Forelimb muscle (tissue), 1 donor: ENCODE data around the gene GALNT12. TPM values are rescaled to one million over a fixed set of nuclear protein-coding genes. Genes with fewer than 3 reads are reported as not detected.

Source experiments
- DNase-seq: peaks from one replicate; pipeline ENCODE4 v3.0.0-alpha.2; 2013; ENCODE audit warnings: low read depth
- polyA plus RNA-seq: library from polyadenylated mRNA; unstranded; fragments of 120-200 nt; gene quantifications from one replicate; pipeline ENCODE4 v1.2.1, GENCODE V29; 2013; ENCODE audit not compliant: insufficient read length

The GALNT12 gene
- polyA plus RNA-seq, 1 donor = 2.0 TPM

- DNase-seq = no peak
These were observed 53.4 kb downstream of the GALNT12 start for GRCh38 chr9:98860871-98861293.

- DNase-seq = no peak
These were observed 54.5 kb downstream of the GALNT12 start for GRCh38 chr9:98861781-98862504.

- no peak for DNase-seq
These were observed 55.5 kb downstream of the GALNT12 start for GRCh38 chr9:98862936-98863335.

GRCh38 chr9:98864281-98865174, 57.1 kb downstream of the GALNT12 start:
- no peak for DNase-seq

- no peak for DNase-seq
These were observed 57.9 kb downstream of the GALNT12 start for GRCh38 chr9:98865284-98865875.

- no peak for DNase-seq
These were observed 59.1 kb downstream of the GALNT12 start for GRCh38 chr9:98866435-98867102.

- no peak for DNase-seq
These were observed 59.6 kb downstream of the GALNT12 start for GRCh38 chr9:98867103-98867428.

GRCh38 chr9:98867429-98868168, 60.1 kb downstream of the GALNT12 start:
- DNase-seq = no peak

GRCh38 chr9:98869078-98869745, 61.7 kb downstream of the GALNT12 start:
- no peak for DNase-seq

- DNase-seq = no peak
These were observed 62.4 kb downstream of the GALNT12 start for GRCh38 chr9:98869866-98870265.

GRCh38 chr9:98870782-98871557, 63.5 kb downstream of the GALNT12 start:
- DNase-seq = no peak

- no peak for DNase-seq
These were observed 64.1 kb downstream of the GALNT12 start for GRCh38 chr9:98871558-98872065.

GRCh38 chr9:98873526-98873925, 66.1 kb downstream of the GALNT12 start:
- no peak for DNase-seq

GRCh38 chr9:98873951-98874371, 66.5 kb downstream of the GALNT12 start:
- no peak for DNase-seq

GRCh38 chr9:98874721-98875255, 67.3 kb downstream of the GALNT12 start:
- DNase-seq = no peak

- no peak for DNase-seq
These were observed 68.1 kb downstream of the GALNT12 start for GRCh38 chr9:98875536-98875935.

GRCh38 chr9:98877311-98877710, 69.8 kb downstream of the GALNT12 start:
- DNase-seq = no peak

GRCh38 chr9:98879094-98879962, 71.9 kb downstream of the GALNT12 start:
- DNase-seq = no peak

GRCh38 chr9:98879963-98880310, 72.5 kb downstream of the GALNT12 start:
- no peak for DNase-seq
